Neural progenitor cell (in vitro differentiated cells): ENCODE data around the gene HNF1B.

ENCODE experiments used
- EZH2 ChIP-seq: fragments of 200-600 bp; sonication (generic); IDR thresholded peaks from 2 replicates; pipeline ENCODE4 v1.6.1; 2017; ENCODE audit warnings: antibody characterized with exemption, mild to moderate bottlenecking, moderate library complexity
- EZH2phosphoT487 ChIP-seq: fragments of 200-600 bp; sonication (generic); IDR thresholded peaks from 2 replicates; pipeline ENCODE4 v1.6.1; 2017; ENCODE audit warnings: antibody characterized with exemption
- TF ChIP-seq, protein P1 (sequence below): fragments of 200-600 bp; sonication (generic); IDR thresholded peaks from 2 replicates; pipeline ENCODE4 v1.5.1; 2017; ENCODE audit warnings: antibody characterized with exemption, mild to moderate bottlenecking

DNA sequence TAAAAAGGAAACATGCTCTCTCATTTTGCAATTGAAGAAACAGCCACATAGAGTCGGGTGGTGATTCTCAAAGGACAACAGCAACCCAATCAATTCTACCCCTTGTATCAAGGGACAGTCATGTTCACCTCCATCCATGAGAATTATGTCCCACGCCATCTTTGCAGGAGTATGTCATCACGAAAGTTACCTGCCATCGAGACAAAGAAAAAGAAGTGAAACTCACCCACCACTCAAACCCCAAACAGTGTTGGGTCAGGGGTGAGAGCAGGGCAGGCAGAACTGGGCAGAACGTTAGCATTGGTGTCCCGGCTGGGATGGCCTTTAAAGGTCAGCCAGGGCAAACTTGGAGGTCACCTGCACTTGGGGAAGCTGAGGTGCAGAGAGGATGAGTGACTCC lies 24.2 kb upstream of the HNF1B start:
- TF ChIP-seq, protein P1, sequence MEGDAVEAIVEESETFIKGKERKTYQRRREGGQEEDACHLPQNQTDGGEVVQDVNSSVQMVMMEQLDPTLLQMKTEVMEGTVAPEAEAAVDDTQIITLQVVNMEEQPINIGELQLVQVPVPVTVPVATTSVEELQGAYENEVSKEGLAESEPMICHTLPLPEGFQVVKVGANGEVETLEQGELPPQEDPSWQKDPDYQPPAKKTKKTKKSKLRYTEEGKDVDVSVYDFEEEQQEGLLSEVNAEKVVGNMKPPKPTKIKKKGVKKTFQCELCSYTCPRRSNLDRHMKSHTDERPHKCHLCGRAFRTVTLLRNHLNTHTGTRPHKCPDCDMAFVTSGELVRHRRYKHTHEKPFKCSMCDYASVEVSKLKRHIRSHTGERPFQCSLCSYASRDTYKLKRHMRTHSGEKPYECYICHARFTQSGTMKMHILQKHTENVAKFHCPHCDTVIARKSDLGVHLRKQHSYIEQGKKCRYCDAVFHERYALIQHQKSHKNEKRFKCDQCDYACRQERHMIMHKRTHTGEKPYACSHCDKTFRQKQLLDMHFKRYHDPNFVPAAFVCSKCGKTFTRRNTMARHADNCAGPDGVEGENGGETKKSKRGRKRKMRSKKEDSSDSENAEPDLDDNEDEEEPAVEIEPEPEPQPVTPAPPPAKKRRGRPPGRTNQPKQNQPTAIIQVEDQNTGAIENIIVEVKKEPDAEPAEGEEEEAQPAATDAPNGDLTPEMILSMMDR: no peak
- no peak for TF ChIP-seq EZH2phosphoT487
- no peak for TF ChIP-seq EZH2
